ENCODE results near the gene DCBLD2.

DNA sequence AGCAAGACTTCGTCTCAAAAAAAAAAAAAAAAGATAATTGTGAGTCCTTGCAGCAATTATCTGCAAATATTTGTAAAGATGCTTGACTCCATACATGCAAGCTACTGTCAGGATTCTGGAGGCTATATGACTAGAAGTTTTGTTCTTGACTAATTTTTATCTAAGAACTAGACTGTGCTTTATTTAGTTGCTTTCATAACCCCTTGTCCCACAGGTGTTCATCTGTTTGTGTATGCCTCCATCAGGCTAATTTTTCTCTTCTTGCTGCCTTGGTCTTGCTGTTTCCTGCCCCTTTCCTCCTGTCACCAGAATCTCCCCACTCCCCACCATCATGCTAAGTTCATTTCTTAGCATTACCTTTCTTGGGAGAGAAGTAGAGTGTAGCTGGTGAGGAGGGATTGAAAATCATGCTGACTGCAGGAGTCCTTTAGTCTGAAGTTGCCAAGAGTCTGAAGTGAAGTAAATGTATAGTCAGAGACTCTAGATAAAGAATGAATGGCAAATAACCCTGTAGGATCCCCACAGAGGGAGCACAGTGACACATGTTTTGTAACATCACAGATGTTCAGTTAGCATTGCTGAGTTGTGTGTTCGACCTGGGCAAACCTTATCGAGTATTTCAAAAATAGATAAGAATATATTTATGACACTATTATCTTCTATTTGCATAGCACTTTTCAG lies 125.9 kb downstream of the DCBLD2 start:
- TF ChIP-seq CTCF (IDR thresholded peaks at IDR 0.05) = no peak
- TF ChIP-seq POLR2A (IDR thresholded peaks at IDR 0.05) = no peak
